Activated CD4-positive, CD25-positive, alpha-beta regulatory T cell treated with anti-CD3 and anti-CD28 coated beads, Interleukin-2, amount 50 U/mL, for 24 hours (primary cell): Measurements from ENCODE around the gene TRIM38.
"Not testable (repeated sequence)": the region's sequence is repeated elsewhere in the genome, so short reads cannot be mapped to it uniquely, and the experiment has no call there.

Experiments
- ATAC-seq, 2 donors: fragments of 150-1000 bp; cut with Tn5 transposase; one replicate each; pipeline ENCODE4 v1.10.0; 2021; ENCODE audit warnings: mild to moderate bottlenecking in 1 of 2, moderate library complexity in 1 of 2

Gene TRIM38

DNA sequence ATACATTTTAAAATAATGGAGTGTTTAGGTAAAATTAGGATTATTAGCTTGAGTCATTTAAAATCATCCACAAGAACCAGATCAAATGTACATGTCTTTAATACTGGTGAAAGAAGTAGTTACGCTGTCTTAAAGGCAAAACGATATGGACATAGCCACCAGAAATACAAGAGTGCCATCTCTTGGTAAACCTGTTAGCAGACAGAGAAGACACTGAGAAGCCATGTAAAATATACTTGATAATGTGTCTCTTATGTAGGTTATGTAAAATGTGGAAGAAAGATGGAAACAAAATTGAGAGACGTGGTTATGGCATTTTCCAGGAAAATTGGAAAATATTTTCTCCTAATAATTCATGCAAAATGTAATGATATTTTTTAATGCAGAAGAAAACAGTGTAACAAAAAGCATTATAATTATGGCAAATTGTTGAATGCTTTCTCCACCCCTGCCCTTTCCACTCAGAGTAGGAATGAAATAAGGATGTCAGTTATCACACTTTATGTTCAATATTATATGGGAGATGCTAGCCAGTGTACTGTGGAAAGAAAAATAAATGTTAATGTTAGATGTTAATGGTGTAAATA, 19.9 kb upstream of the TRIM38 start:
- no peak for ATAC-seq

DNA sequence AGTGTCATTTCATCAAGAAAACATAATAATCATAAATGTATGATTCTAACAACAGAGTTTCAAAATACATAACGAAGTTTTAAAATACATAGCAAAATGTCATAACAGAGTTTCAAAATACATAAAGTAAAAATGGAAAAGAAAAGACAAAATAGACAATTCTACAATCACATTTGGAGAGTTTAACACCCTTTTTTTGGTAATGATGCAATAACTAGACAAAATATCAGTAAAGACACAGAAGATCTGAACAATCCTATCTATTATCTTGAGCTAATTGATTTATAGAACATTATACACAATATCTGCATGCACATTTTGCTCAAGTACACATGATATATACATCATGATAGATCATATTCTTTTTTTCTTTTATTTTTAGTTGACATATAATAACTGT, 18.7 kb upstream of the TRIM38 start:
- no peak for ATAC-seq

DNA sequence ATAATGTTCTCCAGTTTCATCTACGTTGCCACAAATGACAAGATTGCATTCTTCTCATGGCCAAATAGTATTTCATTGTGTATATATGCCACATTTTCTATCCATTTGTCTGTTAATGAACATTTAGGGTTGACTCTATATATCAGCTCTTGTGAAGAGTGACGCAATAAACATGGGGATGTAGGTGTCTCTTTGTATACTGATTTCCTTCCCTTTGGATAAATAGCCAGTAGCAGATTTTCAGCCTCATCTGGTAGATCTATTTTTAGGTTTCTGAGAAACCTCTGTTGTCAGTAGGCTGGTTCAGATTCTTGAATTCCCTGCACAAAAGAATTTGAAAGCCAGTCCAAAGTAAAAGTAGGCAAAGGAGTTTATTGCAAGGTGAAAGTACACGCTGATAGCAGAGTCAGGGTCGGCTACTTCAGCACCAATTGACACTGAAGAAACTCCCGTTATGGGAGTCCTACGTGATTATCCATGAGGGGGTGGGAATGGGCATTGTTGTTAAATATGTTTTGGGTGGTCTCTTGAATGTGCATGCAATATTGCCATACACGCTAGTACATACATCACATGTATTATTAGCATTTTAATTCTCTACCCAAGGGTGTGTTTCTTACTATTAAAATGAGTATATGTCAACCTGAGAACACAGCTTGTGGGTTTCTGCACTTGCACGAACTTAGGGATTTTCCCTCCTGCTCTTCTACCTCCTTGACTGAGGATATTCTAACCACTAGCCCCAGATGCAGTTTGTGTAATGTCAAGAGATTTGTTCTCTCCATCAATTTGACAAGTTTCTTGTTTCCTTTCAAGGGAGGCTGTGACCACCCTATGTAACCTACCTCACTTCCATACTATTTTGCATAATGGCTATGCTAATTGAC, 17.7 kb upstream of the TRIM38 start:
- ATAC-seq, result peak; percentile 79 to 94

DNA sequence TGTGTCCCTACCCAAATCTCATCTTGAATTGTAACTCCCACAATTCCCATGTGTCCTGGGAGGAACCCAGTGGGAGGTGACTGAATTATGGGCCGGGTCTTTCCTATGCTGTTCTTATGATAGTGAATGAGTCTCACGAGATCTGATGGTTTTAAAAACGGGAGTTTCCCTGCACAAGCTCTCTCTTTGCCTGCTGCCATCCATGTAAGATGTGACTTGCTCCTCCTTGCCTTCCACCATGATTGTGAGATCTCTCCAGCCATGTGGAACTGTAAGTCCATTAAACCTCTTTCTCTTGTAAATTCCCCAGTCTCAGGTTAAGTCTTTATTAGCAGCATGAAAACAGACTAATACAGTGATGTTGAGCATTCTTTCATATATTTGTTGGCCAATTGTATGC, 16.9 kb upstream of the TRIM38 start:
- not testable (repeated sequence) for ATAC-seq

- no peak for ATAC-seq
These were observed 16.0 kb upstream of the TRIM38 start for GRCh38 chr6:25946631-25947030.

- not testable (repeated sequence) for ATAC-seq
These were observed 15.1 kb upstream of the TRIM38 start for GRCh38 chr6:25947492-25947891.

GRCh38 chr6:25949695-25950094, 12.9 kb upstream of the TRIM38 start:
- no peak for ATAC-seq

GRCh38 chr6:25950297-25950696, 12.3 kb upstream of the TRIM38 start:
- ATAC-seq, result no peak

- no peak for ATAC-seq
These were observed 11.1 kb upstream of the TRIM38 start for GRCh38 chr6:25951296-25952032.

DNA sequence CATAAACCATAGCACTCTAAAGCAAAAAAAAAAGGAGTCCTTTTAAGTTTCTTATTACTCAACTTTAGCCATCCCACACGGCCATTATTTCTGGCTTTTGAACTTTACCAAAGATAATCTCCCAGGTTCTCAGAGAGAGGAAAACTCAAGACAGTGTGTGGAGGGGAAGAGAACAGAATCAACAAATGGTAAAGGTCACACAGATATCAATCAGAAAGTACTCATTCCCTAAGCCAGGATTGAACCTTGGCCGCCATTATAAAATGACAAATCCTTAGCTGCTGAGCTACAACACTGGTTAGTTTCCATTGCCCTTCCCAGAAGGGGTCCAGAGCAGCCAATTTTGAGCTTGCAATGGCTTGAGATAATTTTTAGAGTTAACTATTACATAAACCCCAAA, 10.1 kb upstream of the TRIM38 start:
- ATAC-seq, result no peak

DNA sequence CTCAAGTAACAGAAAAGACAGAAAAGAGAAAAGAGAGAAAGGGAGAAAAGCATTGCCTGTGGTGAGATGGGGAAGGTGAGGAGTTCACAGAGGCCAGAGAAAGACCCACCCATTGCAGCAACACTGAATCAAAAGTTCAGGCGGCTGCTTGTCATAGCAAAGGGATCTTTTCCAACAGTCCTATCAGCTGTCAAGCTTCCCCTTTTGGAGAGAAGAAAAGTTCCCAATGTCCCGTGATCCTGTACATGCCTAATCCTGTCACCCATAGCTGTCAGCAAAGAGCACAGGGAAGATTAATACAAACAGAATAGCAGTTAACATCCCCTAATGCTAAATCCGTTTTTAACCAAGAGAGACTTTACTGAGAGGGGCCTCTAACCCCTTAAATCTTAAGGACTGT, 8.9 kb upstream of the TRIM38 start:
- ATAC-seq, result no peak

DNA sequence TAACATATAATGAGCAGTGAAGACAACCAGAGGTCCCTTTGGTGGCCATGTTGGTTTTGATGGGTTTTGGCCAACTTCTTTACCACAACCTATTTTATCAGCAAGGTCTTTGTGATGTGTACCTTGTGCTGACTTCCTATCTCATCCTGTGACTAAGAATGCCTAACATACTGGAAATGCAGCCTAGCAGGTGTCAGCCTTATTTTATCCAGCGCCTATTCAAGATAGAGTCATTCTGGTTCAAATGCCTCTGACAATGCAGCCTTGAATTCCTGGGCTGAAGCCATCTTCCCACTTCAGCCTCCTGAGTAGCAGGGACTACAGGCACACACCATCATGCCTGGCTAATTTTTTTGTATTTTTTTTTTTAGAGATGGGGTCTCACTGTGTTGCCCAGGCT, 7.8 kb upstream of the TRIM38 start:
- ATAC-seq, result no peak

- no peak for ATAC-seq
These were observed 6.4 kb upstream of the TRIM38 start for GRCh38 chr6:25956226-25956625.

DNA sequence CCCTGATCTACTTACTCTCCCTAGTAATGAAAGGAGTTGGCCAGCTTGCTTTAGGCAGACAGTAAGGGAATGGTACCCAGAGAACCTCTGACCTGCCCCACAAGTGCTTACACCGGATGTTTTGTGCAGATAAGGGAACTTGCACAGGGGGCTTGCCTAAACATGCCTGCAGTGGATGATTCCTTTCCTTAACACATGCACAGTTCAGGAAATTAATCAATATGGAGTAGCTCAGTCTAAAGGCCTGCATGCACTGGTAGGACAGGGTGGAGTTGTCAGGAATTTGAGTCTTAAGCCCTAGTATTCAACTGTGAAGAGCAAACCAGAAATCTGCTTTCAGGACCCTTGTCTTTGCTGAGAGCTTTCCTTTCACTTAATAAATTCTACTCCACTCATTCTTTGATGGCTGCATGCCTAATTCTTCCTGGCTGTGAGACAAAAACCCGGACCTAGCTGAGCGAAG, 3.9 kb upstream of the TRIM38 start:
- no peak for ATAC-seq

- no peak for ATAC-seq
These were observed 2.6 kb upstream of the TRIM38 start for GRCh38 chr6:25959890-25960536.

GRCh38 chr6:25960734-25961133, 1.9 kb upstream of the TRIM38 start:
- peak; percentile 36 to 50 for ATAC-seq

DNA sequence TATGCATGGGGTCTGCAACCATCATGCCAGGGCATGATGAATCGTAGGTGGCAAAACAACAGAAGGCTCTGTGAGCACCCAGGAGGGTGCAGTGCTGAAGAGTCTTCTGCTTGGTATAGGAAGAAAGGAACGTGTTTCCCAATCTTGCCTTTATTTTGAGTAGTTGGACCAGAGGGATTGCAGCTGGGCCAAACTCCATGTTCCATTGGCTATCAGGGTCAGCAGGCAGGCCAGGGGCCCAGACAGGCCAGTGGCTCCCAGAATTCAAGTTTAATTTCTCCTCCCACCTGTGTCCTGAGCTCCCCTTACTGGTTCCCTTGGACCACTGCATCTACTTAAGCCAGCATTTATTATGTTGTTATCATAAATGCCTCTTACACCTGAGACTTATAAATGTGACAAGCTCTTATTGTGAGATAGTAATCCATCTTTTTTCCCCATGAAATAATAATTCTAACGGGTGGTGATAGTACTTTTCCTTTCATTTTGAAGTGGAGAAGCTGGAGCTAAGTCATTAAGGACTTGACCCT, 918 bp upstream of the TRIM38 start:
- no peak for ATAC-seq

DNA sequence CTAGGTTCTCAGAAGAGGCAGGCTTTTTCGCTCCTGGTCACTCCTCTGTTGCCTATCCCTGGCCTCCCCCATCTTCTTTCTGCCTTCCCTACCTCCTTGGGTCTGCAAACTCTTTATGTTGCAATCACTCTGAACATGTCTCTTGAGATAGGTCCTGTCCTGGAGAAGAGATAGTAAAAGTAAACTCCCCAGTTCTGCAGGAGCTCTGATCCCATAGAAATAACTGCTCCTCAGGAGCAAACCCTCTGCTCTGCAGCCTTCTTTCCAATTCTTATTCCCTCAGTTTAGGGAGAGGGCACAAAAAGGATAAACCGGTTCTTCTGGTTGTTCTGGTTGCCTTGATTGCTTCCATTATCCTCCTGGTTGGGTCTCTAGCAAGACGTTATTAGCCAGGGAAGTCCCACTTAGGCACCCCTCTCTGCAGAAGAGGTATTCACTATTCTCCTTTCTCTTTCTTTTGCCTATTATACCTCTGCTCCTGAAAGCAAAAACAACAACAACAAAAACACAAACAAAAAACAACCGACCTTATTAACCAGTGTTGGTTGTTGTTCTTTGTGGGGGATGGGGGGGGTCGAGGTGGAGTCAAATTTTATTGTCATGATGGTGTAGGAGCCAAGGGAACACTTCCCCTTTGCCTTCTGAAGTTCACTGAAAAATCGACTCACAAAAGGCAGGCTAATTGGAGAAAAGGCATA, 973 bp downstream of the TRIM38 start:
- no peak for ATAC-seq

GRCh38 chr6:25965058-25965457, 2.5 kb downstream of the TRIM38 start:
- no peak for ATAC-seq

DNA sequence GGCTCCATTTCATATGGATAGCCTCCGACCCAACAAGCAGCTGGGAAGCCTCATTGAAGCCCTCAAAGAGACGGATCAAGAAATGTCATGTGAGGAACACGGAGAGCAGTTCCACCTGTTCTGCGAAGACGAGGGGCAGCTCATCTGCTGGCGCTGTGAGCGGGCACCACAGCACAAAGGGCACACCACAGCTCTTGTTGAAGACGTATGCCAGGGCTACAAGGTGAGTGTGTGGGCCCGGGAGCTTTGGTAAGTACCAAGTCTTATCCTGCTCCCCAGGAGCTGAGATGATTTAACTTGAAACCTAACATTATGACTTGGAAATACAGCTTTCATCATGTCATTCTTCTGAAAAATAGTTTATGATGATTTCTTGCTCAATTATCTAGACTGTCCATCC, 4.1 kb downstream of the TRIM38 start:
- ATAC-seq, result no peak

GRCh38 chr6:25968769-25969168, 6.2 kb downstream of the TRIM38 start:
- no peak for ATAC-seq

DNA sequence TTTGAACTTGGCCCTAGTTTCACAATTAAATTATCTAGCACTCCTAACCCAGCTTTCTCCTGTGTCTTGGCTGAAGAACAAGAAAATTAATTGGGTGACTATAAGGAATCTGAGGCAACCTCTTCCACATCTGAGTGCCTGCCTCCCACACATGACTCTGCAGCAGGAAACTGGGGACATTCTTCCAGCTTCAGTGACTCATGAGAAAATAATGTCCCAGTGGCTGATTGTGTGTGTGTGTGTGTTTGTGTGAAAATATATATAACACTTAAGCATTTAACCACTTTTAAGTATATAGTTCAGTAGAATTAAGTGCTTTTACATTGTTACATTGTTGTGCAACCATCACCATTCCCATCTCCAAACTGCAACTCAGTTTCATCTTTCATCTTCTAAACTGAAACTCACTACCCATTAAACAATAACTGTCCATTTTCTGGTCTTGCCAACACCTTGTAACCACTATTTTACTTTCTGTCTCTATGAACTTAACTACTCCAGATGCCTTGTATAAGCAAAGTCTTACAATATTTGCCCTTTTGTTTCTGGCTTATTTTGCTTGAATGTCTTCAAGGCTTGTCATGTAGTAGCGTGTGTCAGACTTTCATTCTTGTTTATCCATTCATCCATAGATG, 8.7 kb downstream of the TRIM38 start:
- ATAC-seq, result no peak
